Measurements from ENCODE around the gene TMEM263. TPM values are rescaled to one million over a fixed set of nuclear protein-coding genes. Genes with fewer than 3 reads are reported as not detected.

The TMEM263 gene
- total RNA-seq, 1 experiment from 2014 or later = 11.8 TPM

GRCh38 chr12:106981788-106982187 is 26.1 kb downstream of the TMEM263 start:
- no peaks in the 10 kb centered on the region for H3K27me3 ChIP-seq (ENCODE audit: insufficient read depth, low read length)
- no peak overlapping the region for H2AK5ac ChIP-seq (ENCODE audit: insufficient read length, low read length)
- no peaks in the 10 kb centered on the region for H3K9me3 ChIP-seq (ENCODE audit: control insufficient read depth, low read depth, low read length)
- H3K14ac ChIP-seq (ENCODE audit: insufficient read depth, low read length) = no peak overlapping the region
- H3K18ac ChIP-seq (ENCODE audit: insufficient read length, low read depth, low read length) = no peak overlapping the region
- H3T11ph ChIP-seq (ENCODE audit: low read length) = no peak overlapping the region
- H3K27ac ChIP-seq (ENCODE audit: insufficient read length, low read depth, low read length) = no peak overlapping the region
- no peaks in the 10 kb centered on the region for H3K79me2 ChIP-seq (ENCODE audit: insufficient read depth, low read length)
- no peak overlapping the region for H3K4me2 ChIP-seq (ENCODE audit: insufficient read depth, insufficient read length, low read length)
- no peak for DNase-seq
- Mint-ChIP-seq H3K36me3 (ENCODE audit: insufficient read depth in 1 of 3, low read depth in 3 of 3) (peaks cover 13 to 25% (median 21%) of the 10 kb centered on the region in 3 experiments; a peak in 6 of 7 replicates), H3K4me3 (no peak overlapping the region), H3K27me3 (ENCODE audit: low read depth) (no peaks in the 10 kb centered on the region), H3K27ac (no peak overlapping the region), H3K4me1 (peaks cover 8 to 12% of the 10 kb centered on the region in 2 experiments), H3K9me3 (no peaks in the 10 kb centered on the region; a peak in 1 of 5 replicates)
- no peaks in the 10 kb centered on the region for H4K20me1 ChIP-seq (ENCODE audit: control insufficient read depth, insufficient read depth, insufficient read length)
- no peak overlapping the region for H2BK5ac ChIP-seq (ENCODE audit: insufficient read length, low read length)
- no peak overlapping the region for H4K5ac ChIP-seq (ENCODE audit: insufficient read length, low read depth, low read length)
- no peak overlapping the region for H3K4ac ChIP-seq (ENCODE audit: low read depth, low read length)
- no peak overlapping the region for H3K56ac ChIP-seq (ENCODE audit: insufficient read length, low read depth, low read length)
- H3K23me2 ChIP-seq (ENCODE audit: insufficient read length, low read depth, low read length, poor library complexity, severe bottlenecking) = peaks cover 5% of the 10 kb centered on the region
- no peak overlapping the region for H4K8ac ChIP-seq (replicated peaks; ENCODE audit: insufficient read length, low read depth, low read length)
- H2BK15ac ChIP-seq (ENCODE audit: low read depth, low read length) = no peak overlapping the region
- H2AFZ ChIP-seq (ENCODE audit: low read length) = no peak overlapping the region
- no peak overlapping the region for H4K91ac ChIP-seq (ENCODE audit: insufficient read length, low read depth, low read length)
- H3K23ac ChIP-seq (ENCODE audit: insufficient read length, low read depth, low read length) = no peak overlapping the region
- no peak overlapping the region for H2BK120ac ChIP-seq (ENCODE audit: low read depth, low read length, poor library complexity, severe bottlenecking)
- H3K4me1 ChIP-seq (ENCODE audit: insufficient read depth, low read length) = no peaks in the 10 kb centered on the region
- no peaks in the 10 kb centered on the region for H3K79me1 ChIP-seq (ENCODE audit: insufficient read depth, low read depth, low read length, poor library complexity, severe bottlenecking)
- H2BK12ac ChIP-seq (ENCODE audit: insufficient read length, low read depth, low read length) = no peak overlapping the region
- no CpG with 5 or more reads among the region's 3 CpGs for WGBS (ENCODE audit: extremely low coverage, insufficient read length, low lambda C conversion rate)
- no peak overlapping the region for H3K9ac ChIP-seq (ENCODE audit: extremely low read depth, insufficient read length, low read length)
- no peak for TF ChIP-seq CTCF (conservative IDR thresholded peaks at IDR 0.05)
- H2BK20ac ChIP-seq (ENCODE audit: low read depth, low read length, poor library complexity, severe bottlenecking) = no peak overlapping the region

Measured in H9 (cell line).